Suprapubic skin (tissue), 4 donors: ENCODE data around the gene MYL12B.

Experiments
- EP300 ChIP-seq: sonication (generic); formaldehyde crosslinking; IDR thresholded peaks from one replicate; pipeline ENCODE4 v1.6.1; 2017; ENCODE audit warnings: antibody characterized with exemption
- POLR2AphosphoS5 ChIP-seq, 3 donors: sonication (generic); formaldehyde crosslinking; IDR thresholded peaks; one replicate each; pipeline ENCODE4 v1.6.1; 2017; ENCODE audit warnings: antibody characterized with exemption in 3 of 3

DNA sequence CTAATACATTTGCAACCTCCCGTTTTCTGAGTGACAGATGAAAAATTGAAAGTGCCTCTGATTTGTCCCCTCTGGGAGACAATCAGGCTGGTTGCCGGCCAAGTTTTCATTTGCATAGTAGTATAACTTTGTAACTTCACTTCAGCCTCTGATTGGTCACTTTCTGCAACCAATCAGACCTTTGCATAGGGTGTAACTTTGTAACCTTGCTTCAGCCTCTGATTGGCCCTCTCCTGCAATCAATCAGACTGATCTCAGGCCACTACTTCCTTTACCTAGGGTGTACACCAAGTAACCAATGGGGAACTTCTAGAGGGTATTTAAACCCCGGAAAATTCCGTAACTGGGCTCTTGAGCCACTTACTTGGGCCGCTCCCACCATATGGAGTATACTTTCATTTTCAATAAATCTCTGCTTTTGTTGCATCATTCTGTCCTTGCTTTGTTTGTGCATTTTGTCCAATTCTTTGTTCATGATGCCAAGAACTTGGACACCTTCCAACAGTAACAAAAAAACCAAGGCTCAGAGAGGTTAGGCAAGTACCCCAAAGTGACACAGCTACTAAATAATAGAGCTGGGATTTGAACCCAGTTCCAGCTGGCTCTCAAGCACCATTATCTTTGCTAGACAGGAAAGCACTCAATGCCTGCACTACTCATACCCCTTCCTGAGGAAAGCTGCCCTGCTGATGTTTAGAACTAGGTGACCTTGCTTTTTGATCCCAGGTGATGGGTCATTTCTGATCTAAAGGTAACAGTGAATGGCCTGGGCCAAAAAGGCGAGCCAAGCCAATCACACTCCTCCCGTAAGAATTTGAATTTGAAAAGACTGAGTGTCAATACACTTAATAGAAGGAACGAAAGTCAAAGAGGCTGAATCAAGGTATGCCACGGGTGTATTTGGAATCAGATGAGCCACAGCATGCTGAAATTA, 31.3 kb upstream of the MYL12B start:
- TF ChIP-seq POLR2AphosphoS5 (IDR thresholded peaks at IDR 0.05): no peak
- no peak for TF ChIP-seq EP300
